Astrocyte (in vitro differentiated cells and primary cell): ENCODE measurements around the gene STMN3. TPM values are rescaled to one million over a fixed set of nuclear protein-coding genes. Genes with fewer than 3 reads are reported as not detected.

Experiments
- DNase-seq: peaks from one replicate; pipeline ENCODE4 v3.0.0-alpha.2; 2010; ENCODE audit warnings: low read depth
- FAIRE-seq: peaks from 2 replicates; lab custom pipeline; 2011; peaks lifted over from hg19 to GRCh38; lab: Jason Lieb, UNC
- H2AFZ ChIP-seq: 2 replicates; pipeline ENCODE4 v1.6.0; 2012; ENCODE audit warnings: low read depth, low read length, inconsistent platforms
- H3K27ac ChIP-seq: 2 replicates; pipeline ENCODE4 v1.5.1; 2011; ENCODE audit warnings: low read depth, low read length, inconsistent platforms
- H3K27me3 ChIP-seq: 2 replicates; pipeline ENCODE4 v1.6.0; 2011; ENCODE audit warnings: low read length, inconsistent platforms; ENCODE audit not compliant: insufficient read depth
- H3K36me3 ChIP-seq: 2 replicates; pipeline ENCODE4 v1.5.1; 2011; ENCODE audit warnings: low read length, inconsistent platforms; ENCODE audit not compliant: insufficient read depth
- H3K4me1 ChIP-seq: 2 replicates; pipeline ENCODE4 v1.5.1; 2011; ENCODE audit warnings: low read length, inconsistent platforms; ENCODE audit not compliant: insufficient read depth
- H3K4me2 ChIP-seq: 2 replicates; pipeline ENCODE4 v1.6.0; 2012; ENCODE audit warnings: low read length, inconsistent platforms
- H3K4me3 ChIP-seq: 2 replicates; pipeline ENCODE4 v1.5.1; 2011; ENCODE audit warnings: low read depth, mild to moderate bottlenecking, low read length, inconsistent platforms; ENCODE audit not compliant: insufficient read depth
- H3K79me2 ChIP-seq: 2 replicates; pipeline ENCODE4 v1.6.0; 2012; ENCODE audit warnings: mild to moderate bottlenecking, low read length, inconsistent platforms; ENCODE audit not compliant: insufficient read depth
- H3K9ac ChIP-seq: 2 replicates; pipeline ENCODE4 v1.6.0; 2012; ENCODE audit warnings: mild to moderate bottlenecking, low read length, inconsistent platforms
- H3K9me3 ChIP-seq: 2 replicates; pipeline ENCODE4 v1.5.1; 2012; ENCODE audit warnings: low read depth, mild to moderate bottlenecking, low read length, inconsistent platforms; ENCODE audit not compliant: insufficient read depth
- H4K20me1 ChIP-seq: 2 replicates; pipeline ENCODE4 v1.6.0; 2012; ENCODE audit warnings: low read length, inconsistent platforms; ENCODE audit not compliant: insufficient read depth
- H3K27ac Mint-ChIP-seq: one replicate; pipeline ENCODE4 v1.8.0; 2021; ENCODE audit warnings: mild to moderate bottlenecking, mixed read lengths; ENCODE audit not compliant: unreplicated experiment
- H3K27me3 Mint-ChIP-seq: one replicate; pipeline ENCODE4 v1.8.0; 2021; ENCODE audit warnings: low read depth, mixed read lengths; ENCODE audit not compliant: unreplicated experiment
- H3K36me3 Mint-ChIP-seq: one replicate; pipeline ENCODE4 v1.8.0; 2021; ENCODE audit warnings: low read depth, mixed read lengths; ENCODE audit not compliant: unreplicated experiment
- H3K4me1 Mint-ChIP-seq: one replicate; pipeline ENCODE4 v1.8.0; 2021; ENCODE audit warnings: low read depth, mixed read lengths; ENCODE audit not compliant: unreplicated experiment
- H3K4me3 Mint-ChIP-seq: one replicate; pipeline ENCODE4 v1.8.0; 2021; ENCODE audit warnings: mild to moderate bottlenecking, moderate library complexity, mixed read lengths; ENCODE audit not compliant: unreplicated experiment
- H3K9me3 Mint-ChIP-seq: one replicate; pipeline ENCODE4 v1.8.0; 2021; ENCODE audit warnings: mild to moderate bottlenecking, mixed read lengths; ENCODE audit not compliant: unreplicated experiment
- EZH2 ChIP-seq: IDR thresholded peaks from 2 replicates; pipeline ENCODE4 v1.6.1; 2012; ENCODE audit warnings: mild to moderate bottlenecking, low read length, inconsistent platforms; ENCODE audit not compliant: insufficient read depth
- total RNA-seq: library from RNA; stranded (reverse); gene quantifications from 2 replicates; pipeline ENCODE4 v1.2.1, GENCODE V29; 2021
- TF ChIP-seq, protein P1 (sequence below): IDR thresholded peaks from 2 replicates; pipeline ENCODE4 v1.5.1; 2011; ENCODE audit warnings: low read depth, mild to moderate bottlenecking, inconsistent platforms, low read length, moderate library complexity; ENCODE audit not compliant: insufficient read depth

The STMN3 gene
- total RNA-seq, 1 donor from 2014 or later = 30.7 TPM

DNA sequence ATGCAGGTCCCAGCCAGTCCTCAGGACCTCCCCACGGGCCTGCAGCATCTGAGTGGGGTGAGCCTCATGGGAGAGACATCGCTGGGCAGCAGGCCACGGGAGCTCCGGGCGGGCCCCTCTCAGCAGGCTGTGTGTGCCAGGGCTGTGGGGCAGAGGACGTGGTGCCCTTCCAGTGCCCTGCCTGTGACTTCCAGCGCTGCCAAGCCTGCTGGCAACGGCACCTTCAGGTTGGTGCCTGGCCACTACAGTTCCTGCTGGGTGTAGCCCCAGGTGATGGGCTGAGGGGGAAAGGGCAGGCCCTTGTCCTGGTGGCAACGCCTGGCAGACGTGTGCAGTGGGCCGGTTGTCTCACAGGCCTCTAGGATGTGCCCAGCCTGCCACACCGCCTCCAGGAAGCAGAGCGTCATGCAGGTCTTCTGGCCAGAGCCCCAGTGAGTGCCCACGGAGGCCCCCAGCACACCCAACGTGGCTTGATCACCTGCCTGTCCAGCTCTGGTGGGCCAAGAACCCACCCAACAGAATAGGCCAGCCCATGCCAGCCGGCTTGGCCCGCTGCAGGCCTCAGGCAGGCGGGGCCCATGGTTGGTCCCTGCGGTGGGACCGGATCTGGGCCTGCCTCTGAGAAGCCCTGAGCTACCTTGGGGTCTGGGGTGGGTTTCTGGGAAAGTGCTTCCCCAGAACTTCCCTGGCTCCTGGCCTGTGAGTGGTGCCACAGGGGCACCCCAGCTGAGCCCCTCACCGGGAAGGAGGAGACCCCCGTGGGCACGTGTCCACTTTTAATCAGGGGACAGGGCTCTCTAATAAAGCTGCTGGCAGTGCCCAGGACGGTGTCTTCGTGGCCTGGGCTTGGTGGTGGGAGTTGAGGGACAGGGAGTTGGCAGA lies 42.4 kb upstream of the STMN3 start:
- Mint-ChIP-seq H3K27ac (peak overlapping the region; percentile 7), H3K4me1 (peaks cover 6% of the 10 kb centered on the region), H3K4me3 (no peak overlapping the region), H3K9me3 (no peaks in the 10 kb centered on the region), H3K36me3 (peaks cover 3% of the 10 kb centered on the region), H3K27me3 (no peaks in the 10 kb centered on the region)
- H3K79me2 ChIP-seq = peaks cover 14% of the 10 kb centered on the region
- H3K27ac ChIP-seq = no peak overlapping the region
- no peak for TF ChIP-seq EZH2
- TF ChIP-seq, protein P1, sequence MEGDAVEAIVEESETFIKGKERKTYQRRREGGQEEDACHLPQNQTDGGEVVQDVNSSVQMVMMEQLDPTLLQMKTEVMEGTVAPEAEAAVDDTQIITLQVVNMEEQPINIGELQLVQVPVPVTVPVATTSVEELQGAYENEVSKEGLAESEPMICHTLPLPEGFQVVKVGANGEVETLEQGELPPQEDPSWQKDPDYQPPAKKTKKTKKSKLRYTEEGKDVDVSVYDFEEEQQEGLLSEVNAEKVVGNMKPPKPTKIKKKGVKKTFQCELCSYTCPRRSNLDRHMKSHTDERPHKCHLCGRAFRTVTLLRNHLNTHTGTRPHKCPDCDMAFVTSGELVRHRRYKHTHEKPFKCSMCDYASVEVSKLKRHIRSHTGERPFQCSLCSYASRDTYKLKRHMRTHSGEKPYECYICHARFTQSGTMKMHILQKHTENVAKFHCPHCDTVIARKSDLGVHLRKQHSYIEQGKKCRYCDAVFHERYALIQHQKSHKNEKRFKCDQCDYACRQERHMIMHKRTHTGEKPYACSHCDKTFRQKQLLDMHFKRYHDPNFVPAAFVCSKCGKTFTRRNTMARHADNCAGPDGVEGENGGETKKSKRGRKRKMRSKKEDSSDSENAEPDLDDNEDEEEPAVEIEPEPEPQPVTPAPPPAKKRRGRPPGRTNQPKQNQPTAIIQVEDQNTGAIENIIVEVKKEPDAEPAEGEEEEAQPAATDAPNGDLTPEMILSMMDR = no peak
- H3K9ac ChIP-seq = peak overlapping the region; percentile 58
- no peak for FAIRE-seq
- no peaks in the 10 kb centered on the region for H3K27me3 ChIP-seq
- H3K4me1 ChIP-seq = peaks cover 36% of the 10 kb centered on the region
- H2AFZ ChIP-seq = no peak overlapping the region
- no peak overlapping the region for H3K4me3 ChIP-seq
- H3K4me2 ChIP-seq = peak overlapping the region; percentile 82
- H4K20me1 ChIP-seq = no peaks in the 10 kb centered on the region
- H3K36me3 ChIP-seq = no peaks in the 10 kb centered on the region
- no peak for DNase-seq
- no peaks in the 10 kb centered on the region for H3K9me3 ChIP-seq

DNA sequence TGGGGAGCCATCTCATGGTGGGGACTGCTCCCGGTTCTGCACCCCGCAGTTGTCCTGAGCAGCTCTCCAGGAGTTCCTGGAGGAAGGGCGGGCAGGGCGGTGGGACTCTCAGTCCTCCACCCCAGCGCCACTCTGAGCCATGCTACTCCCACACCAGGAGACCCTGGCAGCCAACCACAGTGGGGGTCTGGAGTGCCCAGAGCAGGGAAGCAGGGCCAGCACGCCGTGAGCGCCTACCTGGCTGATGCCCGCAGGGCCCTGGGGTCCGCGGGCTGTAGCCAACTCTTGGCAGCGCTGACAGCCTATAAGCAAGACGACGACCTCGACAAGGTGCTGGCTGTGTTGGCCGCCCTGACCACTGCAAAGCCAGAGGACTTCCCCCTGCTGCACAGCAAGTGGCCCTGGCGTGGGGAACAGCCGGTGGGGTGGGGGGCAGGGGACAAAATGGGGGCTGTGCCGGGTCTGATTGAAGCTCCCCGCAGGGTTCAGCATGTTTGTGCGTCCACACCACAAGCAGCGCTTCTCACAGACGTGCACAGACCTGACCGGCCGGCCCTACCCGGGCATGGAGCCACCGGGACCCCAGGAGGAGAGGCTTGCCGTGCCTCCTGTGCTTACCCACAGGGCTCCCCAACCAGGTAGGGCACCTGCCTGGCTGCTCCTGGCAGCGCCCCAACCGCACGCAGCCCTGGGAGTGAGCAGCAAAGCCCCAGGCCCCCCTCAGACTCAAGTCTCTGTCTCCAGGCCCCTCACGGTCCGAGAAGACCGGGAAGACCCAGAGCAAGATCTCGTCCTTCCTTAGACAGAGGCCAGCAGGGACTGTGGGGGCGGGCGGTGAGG lies 41.6 kb upstream of the STMN3 start:
- no peak for FAIRE-seq
- no peaks in the 10 kb centered on the region for H3K9me3 ChIP-seq
- TF ChIP-seq, protein P1 = no peak
- TF ChIP-seq EZH2 = no peak
- Mint-ChIP-seq H3K9me3 (no peaks in the 10 kb centered on the region), H3K4me3 (no peak overlapping the region), H3K36me3 (peaks cover 3% of the 10 kb centered on the region), H3K4me1 (peaks cover 6% of the 10 kb centered on the region), H3K27ac (no peak overlapping the region), H3K27me3 (no peaks in the 10 kb centered on the region)
- H3K4me2 ChIP-seq = no peak overlapping the region
- H3K4me1 ChIP-seq = peaks cover 33% of the 10 kb centered on the region
- no peak overlapping the region for H3K27ac ChIP-seq
- no peaks in the 10 kb centered on the region for H3K27me3 ChIP-seq
- H3K79me2 ChIP-seq = peaks cover 12% of the 10 kb centered on the region
- DNase-seq = no peak
- no peak overlapping the region for H3K4me3 ChIP-seq
- no peaks in the 10 kb centered on the region for H3K36me3 ChIP-seq
- H4K20me1 ChIP-seq = no peaks in the 10 kb centered on the region
- H3K9ac ChIP-seq = no peak overlapping the region
- H2AFZ ChIP-seq = no peak overlapping the region
